Stimulated activated CD4-positive, alpha-beta T cell treated with anti-CD3 and anti-CD28 coated beads, Interleukin-4, amount 100 ng/mL, for 1 hour (primary cell): ENCODE data around the gene GLT1D1.
"Not testable (repeated sequence)": the region's sequence is repeated elsewhere in the genome, so short reads cannot be mapped to it uniquely, and the experiment has no call there.

Source experiments
- DNase-seq: peaks from one replicate; pipeline ENCODE4 v3.0.0-alpha.2; 2020

Gene GLT1D1

GRCh38 chr12:128820723-128821432 is 32.4 kb upstream of the GLT1D1 start:
- no peak for DNase-seq

GRCh38 chr12:128823216-128823915 is 29.9 kb upstream of the GLT1D1 start:
- DNase-seq: peak; percentile 19

GRCh38 chr12:128823916-128824839 is 29.1 kb upstream of the GLT1D1 start, which contains the start of gene SLC15A4:
Gene SLC15A4 (minus strand): TSS chr12:128823958. CDS start chr12:128823943, 15 bp downstream.
- peak; percentile 96 for DNase-seq

GRCh38 chr12:128825835-128826234 is 27.4 kb upstream of the GLT1D1 start:
- DNase-seq: no peak

GRCh38 chr12:128827724-128828123 is 25.6 kb upstream of the GLT1D1 start:
- no peak for DNase-seq

- DNase-seq: no peak
Measured at GRCh38 chr12:128829861-128830504, 23.3 kb upstream of the GLT1D1 start.

- DNase-seq: no peak
Measured at GRCh38 chr12:128830505-128830893, 22.8 kb upstream of the GLT1D1 start.

- DNase-seq: no peak
Measured at GRCh38 chr12:128833418-128833817, 19.9 kb upstream of the GLT1D1 start.

GRCh38 chr12:128839885-128840284 is 13.4 kb upstream of the GLT1D1 start:
- not testable (repeated sequence) for DNase-seq

- DNase-seq: no peak
Measured at GRCh38 chr12:128840862-128841468, 12.3 kb upstream of the GLT1D1 start.

GRCh38 chr12:128842579-128842978 is 10.7 kb upstream of the GLT1D1 start:
- no peak for DNase-seq

- no peak for DNase-seq
Measured at GRCh38 chr12:128843538-128843937, 9.7 kb upstream of the GLT1D1 start.

GRCh38 chr12:128844031-128844635 is 9.1 kb upstream of the GLT1D1 start:
- no peak for DNase-seq

GRCh38 chr12:128846671-128847070 is 6.6 kb upstream of the GLT1D1 start:
- not testable (repeated sequence) for DNase-seq

GRCh38 chr12:128848371-128848770 is 4.9 kb upstream of the GLT1D1 start:
- DNase-seq: no peak

- not testable (repeated sequence) for DNase-seq
Measured at GRCh38 chr12:128849806-128850205, 3.5 kb upstream of the GLT1D1 start.

- DNase-seq: no peak
Measured at GRCh38 chr12:128850400-128850799, 2.9 kb upstream of the GLT1D1 start.

GRCh38 chr12:128851429-128851828 is 1.8 kb upstream of the GLT1D1 start:
- DNase-seq: not testable (repeated sequence)

- no peak for DNase-seq
Measured at GRCh38 chr12:128852026-128852698, 1.1 kb upstream of the GLT1D1 start.

GRCh38 chr12:128853600-128854197 is 421 bp downstream of the GLT1D1 start:
- DNase-seq: no peak
